HUES48 (cell line): ENCODE measurements around the gene ZNF646.
A peak's percentile ranks its signal among the peaks of the same experiment; 100 is the strongest.

ENCODE experiments used
- H3K27ac ChIP-seq: one replicate; pipeline ENCODE4 v1.7.0; 2013; ENCODE audit warnings: low read depth, low read length, inconsistent platforms
- H3K27me3 ChIP-seq: 2 replicates; pipeline ENCODE4 v1.6.1; 2013; ENCODE audit warnings: mild to moderate bottlenecking, low read length; ENCODE audit not compliant: control insufficient read depth, insufficient read depth
- H3K36me3 ChIP-seq: 2 replicates; pipeline ENCODE4 v1.6.1; 2013; ENCODE audit warnings: low read length; ENCODE audit not compliant: control insufficient read depth, insufficient read depth
- H3K4me1 ChIP-seq: 2 replicates; pipeline ENCODE4 v1.6.1; 2013; ENCODE audit warnings: mild to moderate bottlenecking, low read length; ENCODE audit not compliant: control insufficient read depth, insufficient read depth
- H3K4me3 ChIP-seq: 2 replicates; pipeline ENCODE4 v1.5.1; 2013; ENCODE audit warnings: mild to moderate bottlenecking, low read depth, low read length
- H3K9ac ChIP-seq: 2 replicates; pipeline ENCODE4 v1.6.1; 2013; ENCODE audit warnings: mild to moderate bottlenecking, low read depth, low read length, moderate library complexity
- H3K9me3 ChIP-seq: 2 replicates; pipeline ENCODE4 v1.6.1; 2013; ENCODE audit warnings: low read length; ENCODE audit not compliant: control insufficient read depth, insufficient read depth

Gene ZNF646, protein sequence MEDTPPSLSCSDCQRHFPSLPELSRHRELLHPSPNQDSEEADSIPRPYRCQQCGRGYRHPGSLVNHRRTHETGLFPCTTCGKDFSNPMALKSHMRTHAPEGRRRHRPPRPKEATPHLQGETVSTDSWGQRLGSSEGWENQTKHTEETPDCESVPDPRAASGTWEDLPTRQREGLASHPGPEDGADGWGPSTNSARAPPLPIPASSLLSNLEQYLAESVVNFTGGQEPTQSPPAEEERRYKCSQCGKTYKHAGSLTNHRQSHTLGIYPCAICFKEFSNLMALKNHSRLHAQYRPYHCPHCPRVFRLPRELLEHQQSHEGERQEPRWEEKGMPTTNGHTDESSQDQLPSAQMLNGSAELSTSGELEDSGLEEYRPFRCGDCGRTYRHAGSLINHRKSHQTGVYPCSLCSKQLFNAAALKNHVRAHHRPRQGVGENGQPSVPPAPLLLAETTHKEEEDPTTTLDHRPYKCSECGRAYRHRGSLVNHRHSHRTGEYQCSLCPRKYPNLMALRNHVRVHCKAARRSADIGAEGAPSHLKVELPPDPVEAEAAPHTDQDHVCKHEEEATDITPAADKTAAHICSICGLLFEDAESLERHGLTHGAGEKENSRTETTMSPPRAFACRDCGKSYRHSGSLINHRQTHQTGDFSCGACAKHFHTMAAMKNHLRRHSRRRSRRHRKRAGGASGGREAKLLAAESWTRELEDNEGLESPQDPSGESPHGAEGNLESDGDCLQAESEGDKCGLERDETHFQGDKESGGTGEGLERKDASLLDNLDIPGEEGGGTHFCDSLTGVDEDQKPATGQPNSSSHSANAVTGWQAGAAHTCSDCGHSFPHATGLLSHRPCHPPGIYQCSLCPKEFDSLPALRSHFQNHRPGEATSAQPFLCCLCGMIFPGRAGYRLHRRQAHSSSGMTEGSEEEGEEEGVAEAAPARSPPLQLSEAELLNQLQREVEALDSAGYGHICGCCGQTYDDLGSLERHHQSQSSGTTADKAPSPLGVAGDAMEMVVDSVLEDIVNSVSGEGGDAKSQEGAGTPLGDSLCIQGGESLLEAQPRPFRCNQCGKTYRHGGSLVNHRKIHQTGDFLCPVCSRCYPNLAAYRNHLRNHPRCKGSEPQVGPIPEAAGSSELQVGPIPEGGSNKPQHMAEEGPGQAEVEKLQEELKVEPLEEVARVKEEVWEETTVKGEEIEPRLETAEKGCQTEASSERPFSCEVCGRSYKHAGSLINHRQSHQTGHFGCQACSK (N-terminal part only)

DNA sequence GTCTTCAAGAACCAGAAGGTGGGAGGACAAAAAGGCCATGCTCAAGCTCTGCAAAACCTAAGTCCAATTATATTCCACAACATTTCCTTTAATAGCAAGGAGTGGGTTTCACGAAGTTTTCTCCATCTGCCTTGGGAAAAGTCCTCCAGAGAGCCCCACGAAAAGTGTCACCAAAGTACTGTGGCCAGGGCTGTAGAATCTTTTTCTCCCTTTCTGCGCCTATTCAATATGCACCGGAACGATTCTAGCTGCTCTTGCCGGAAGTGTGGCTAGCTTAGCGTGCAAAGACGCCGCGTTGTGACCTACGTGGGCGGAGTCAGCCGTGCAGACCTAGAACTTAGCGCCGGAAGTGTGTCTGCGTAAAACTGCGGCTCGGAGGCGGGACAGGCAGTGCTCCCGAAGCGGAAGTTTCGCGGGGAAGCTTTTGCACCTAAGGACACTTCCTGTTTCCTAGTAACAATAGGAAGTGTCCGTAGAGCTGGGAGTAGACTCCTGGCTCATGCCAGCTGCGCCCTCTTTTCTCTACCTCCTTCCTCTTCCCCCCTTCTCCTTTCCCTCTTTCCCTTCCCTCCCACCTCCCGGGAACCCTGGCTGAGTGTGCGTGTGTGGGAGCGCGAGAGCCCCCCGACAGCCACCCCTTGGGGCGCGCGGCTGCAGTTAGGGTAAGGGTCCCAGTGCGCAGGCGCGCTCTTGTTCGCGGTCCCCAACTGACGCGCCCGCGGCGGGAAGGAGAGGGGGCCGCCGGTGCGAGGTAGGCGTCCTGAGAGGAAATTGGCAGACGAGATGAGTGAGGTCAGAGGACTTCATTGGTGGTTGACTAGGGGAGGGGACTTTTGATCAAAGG lies at the start of gene ZNF646, which contains the start of gene ZNF668:
Gene ZNF646 (plus strand): TSS at position 453 of the 844 bp plus-strand sequence. CDS start 1,903 bp downstream, outside the sequence.
Gene ZNF668 (minus strand): TSS at position 271 of the 844 bp plus-strand sequence. CDS start 9,781 bp downstream, outside the sequence.
- Histone ChIP-seq H3K4me1 (peaks cover 6% of the 10 kb centered on the region; the same call in 1 of the 2 replicates), H3K9ac (peak within 1 kb of the TSS; percentile 89), H3K4me3 (peak within 1 kb of the TSS; percentile 79), H3K36me3 (peaks cover 35% of the 10 kb centered on the region), H3K9me3 (no peaks in the 10 kb centered on the region), H3K27me3 (no peaks in the 10 kb centered on the region), H3K27ac (peak within 1 kb of the TSS; percentile 96)

DNA sequence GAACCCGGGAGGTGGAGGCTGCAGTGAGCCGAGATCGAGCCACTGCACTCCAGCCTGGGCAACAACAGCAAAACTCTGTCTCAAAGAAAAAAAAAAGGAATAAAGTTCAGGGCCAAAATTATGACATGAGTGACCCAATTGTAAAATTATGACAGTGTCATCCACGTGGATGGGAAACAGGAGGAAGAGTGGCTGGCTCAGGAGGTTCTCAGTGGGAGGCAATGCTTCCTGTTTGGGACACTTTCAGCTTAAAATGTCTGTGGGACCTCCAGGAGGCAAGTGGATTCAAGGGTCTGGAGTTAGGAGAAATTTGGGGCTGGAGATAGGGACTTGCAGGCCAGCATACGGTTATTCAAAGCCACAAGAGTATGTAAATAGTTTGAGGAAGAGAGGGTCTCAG lies 48.9 kb upstream of the ZNF646 start:
- no peak overlapping the region for H3K27ac ChIP-seq
- no peak overlapping the region for H3K9ac ChIP-seq

DNA sequence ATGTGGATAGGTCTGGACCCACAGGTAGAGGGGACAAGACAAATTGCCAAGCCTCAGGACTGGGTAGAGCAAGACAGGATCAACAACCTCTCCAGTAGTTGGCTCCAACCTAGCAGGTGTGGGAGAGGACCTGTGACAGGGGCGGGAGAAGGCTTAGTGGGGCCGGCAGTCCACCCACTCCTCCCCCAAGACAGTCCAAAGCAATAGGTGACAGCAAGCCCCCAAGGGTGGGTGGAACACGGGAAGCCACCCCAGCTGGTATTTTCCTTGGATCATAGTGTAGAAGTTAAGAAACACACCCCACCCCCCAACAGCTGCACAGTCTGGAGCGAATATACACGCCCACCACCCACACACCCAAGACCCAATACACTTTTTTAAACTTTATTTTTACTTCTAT lies 45.0 kb upstream of the ZNF646 start:
- no peaks in the 10 kb centered on the region for H3K4me1 ChIP-seq
- H3K4me3 ChIP-seq = no peak overlapping the region
- no peak overlapping the region for H3K27ac ChIP-seq
- no peak overlapping the region for H3K9ac ChIP-seq
- no peaks in the 10 kb centered on the region for H3K9me3 ChIP-seq
- no peaks in the 10 kb centered on the region for H3K27me3 ChIP-seq
- H3K36me3 ChIP-seq = no peaks in the 10 kb centered on the region

More for the DNA sequence above, 48.9 kb upstream of the ZNF646 start:
- Histone ChIP-seq H3K36me3 (no peaks in the 10 kb centered on the region), H3K4me3 (no peak overlapping the region), H3K4me1 (no peaks in the 10 kb centered on the region), H3K9me3 (no peaks in the 10 kb centered on the region), H3K27me3 (no peaks in the 10 kb centered on the region)

DNA sequence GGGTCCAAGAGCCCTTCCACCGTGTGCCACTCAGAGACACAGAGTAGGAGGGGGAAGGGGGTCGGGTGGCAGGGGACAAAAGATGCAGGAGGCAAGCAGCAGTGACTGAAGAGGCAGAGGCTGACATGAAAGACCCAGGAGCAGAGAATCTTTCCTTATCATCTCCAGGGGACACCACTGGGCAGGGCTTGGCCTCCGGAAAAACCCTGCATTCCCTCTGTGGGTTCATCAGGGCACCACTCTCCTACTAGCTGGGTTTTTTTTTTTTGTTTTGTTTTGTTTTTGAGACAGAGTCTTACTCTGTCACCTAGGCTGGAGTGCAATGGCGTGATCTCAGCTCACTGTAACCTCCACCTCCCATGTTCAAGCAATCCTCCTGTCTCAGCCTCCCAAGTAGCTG lies 42.9 kb upstream of the ZNF646 start:
- Histone ChIP-seq H3K27me3 (no peaks in the 10 kb centered on the region), H3K4me3 (no peak overlapping the region), H3K36me3 (no peaks in the 10 kb centered on the region), H3K4me1 (no peaks in the 10 kb centered on the region), H3K27ac (no peak overlapping the region), H3K9ac (no peak overlapping the region), H3K9me3 (no peaks in the 10 kb centered on the region)

- Histone ChIP-seq H3K36me3 (peaks cover 4% of the 10 kb centered on the region; the same call in 1 of the 2 replicates), H3K27ac (peak within 1 kb of the TSS; percentile 60), H3K27me3 (no peaks in the 10 kb centered on the region), H3K9me3 (no peaks in the 10 kb centered on the region), H3K4me1 (no peaks in the 10 kb centered on the region), H3K4me3 (peak within 1 kb of the TSS; percentile 90), H3K9ac (peak within 1 kb of the TSS; percentile 34; the same call in 1 of the 2 replicates)
Measured at GRCh38 chr16:31032736-31033708, 41.2 kb upstream of the ZNF646 start, which contains the start of gene STX4. TSS of gene STX4 (plus strand) at chr16:31033558. CDS start at chr16:31033806, 248 bp downstream.

DNA sequence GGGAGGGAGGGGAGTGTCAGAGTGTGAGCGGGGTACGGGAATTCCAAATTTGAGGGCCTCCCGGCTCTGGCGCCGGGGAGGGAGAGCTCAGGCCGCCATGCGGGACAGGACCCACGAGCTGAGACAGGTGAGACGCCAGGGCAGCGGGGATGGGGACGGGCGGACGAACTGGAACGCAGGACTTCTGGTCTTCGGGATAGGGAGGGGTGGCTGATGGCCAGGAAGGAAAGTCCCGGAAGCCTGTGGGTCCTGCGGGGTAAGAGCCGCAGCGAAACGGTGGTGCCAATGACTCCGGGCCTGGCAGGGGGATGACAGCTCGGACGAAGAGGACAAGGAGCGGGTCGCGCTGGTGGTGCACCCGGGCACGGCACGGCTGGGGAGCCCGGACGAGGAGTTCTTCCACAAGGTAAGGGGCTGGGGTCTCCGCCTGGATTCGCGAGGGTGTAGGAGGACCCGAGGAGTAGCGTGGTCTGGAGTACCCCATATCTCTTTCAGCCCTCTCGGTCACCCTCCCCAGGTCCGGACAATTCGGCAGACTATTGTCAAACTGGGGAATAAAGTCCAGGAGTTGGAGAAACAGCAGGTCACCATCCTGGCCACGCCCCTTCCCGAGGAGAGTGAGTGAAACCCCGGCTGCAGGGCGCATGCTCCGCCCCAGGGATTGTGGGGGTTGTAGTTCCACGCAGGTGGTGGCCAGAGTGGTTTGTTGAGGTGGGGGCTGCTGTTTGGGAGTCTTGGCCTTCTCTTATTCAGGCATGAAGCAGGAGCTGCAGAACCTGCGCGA lies 40.3 kb upstream of the ZNF646 start:
- no peak overlapping the region for H3K9ac ChIP-seq
- H3K36me3 ChIP-seq = peaks cover 11% of the 10 kb centered on the region; the same call in 1 of the 2 replicates
- H3K4me3 ChIP-seq = peak overlapping the region; percentile 90
- H3K27ac ChIP-seq = peak overlapping the region; percentile 60
- no peaks in the 10 kb centered on the region for H3K27me3 ChIP-seq
- no peaks in the 10 kb centered on the region for H3K4me1 ChIP-seq
- H3K9me3 ChIP-seq = no peaks in the 10 kb centered on the region

- H3K27ac ChIP-seq = no peak overlapping the region
- H3K9me3 ChIP-seq = no peaks in the 10 kb centered on the region
- H3K9ac ChIP-seq = no peak overlapping the region
- H3K36me3 ChIP-seq = peaks cover 25% of the 10 kb centered on the region; the same call in 1 of the 2 replicates
- no peak overlapping the region for H3K4me3 ChIP-seq
- H3K4me1 ChIP-seq = no peaks in the 10 kb centered on the region
- no peaks in the 10 kb centered on the region for H3K27me3 ChIP-seq
Measured at GRCh38 chr16:31036691-31037090, 37.5 kb upstream of the ZNF646 start.

DNA sequence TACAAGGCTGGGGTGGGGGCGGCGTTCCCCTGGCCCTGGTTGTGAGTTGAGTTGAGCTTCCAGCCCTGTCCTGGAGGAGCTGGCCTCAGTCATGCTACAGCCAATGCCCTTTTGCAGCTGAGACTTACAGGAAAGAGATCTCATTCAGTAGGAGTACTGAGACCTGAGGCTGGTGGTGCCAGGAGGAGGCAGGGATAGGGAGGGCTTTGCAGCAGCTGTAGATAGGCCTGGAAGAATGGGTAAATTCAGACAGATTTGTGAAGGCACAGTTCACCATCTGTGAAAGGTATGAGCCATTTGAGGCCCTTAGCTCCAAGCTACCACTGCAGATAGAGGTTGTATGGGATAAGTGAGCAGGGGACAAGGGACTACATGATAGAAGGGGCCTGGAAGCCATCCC lies 35.2 kb upstream of the ZNF646 start:
- peaks cover 5% of the 10 kb centered on the region; the same call in 1 of the 2 replicates for H3K4me1 ChIP-seq
- H3K27me3 ChIP-seq = no peaks in the 10 kb centered on the region
- peaks cover 25% of the 10 kb centered on the region; the same call in 1 of the 2 replicates for H3K36me3 ChIP-seq
- H3K4me3 ChIP-seq = no peak overlapping the region
- H3K27ac ChIP-seq = no peak overlapping the region
- H3K9ac ChIP-seq = no peak overlapping the region
- no peaks in the 10 kb centered on the region for H3K9me3 ChIP-seq
